ENCODE results near the gene NOS1AP. TPM values are rescaled to one million over a fixed set of nuclear protein-coding genes. Genes with fewer than 3 reads are reported as not detected.
A peak's percentile ranks its signal among the peaks of the same experiment; 100 is the strongest.
"Not testable (repeated sequence)": the region's sequence is repeated elsewhere in the genome, so short reads cannot be mapped to it uniquely, and the experiment has no call there.

NOS1AP gene
- total RNA-seq (2014; rRNA removed): 0.13 and 0.98 TPM in 2 replicates
- polyA plus RNA-seq (2012): 0.22 TPM

GRCh38 chr1:162069334-162070093 lies at the start of gene NOS1AP:
TSS of gene NOS1AP (plus strand) at chr1:162069691. CDS start at chr1:162070178, 487 bp downstream.
- peak; percentile 42 for DNase-seq (ENCODE audit: low read depth)

DNA sequence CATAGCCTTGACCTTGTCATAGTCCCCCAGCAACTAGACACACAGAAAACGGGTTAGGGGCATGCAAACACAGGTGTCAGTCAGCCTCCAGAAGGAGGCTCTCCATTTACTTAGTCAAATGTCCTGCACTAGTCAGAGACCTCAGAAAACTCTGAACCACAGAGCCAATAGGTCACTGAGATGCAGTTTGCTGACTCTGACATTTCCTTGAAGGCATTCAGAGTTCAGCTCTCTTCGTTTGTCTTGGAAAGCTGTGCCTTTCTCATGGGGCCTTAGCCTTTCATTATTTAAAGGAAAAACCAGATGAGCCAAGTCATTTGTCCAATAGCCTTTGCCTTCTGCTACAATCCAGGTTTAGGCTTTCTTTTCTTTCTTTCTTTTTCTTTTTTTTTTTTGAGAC lies 49.3 kb upstream of the NOS1AP start:
- DNase-seq (ENCODE audit: low read depth): peak; percentile 65

DNA sequence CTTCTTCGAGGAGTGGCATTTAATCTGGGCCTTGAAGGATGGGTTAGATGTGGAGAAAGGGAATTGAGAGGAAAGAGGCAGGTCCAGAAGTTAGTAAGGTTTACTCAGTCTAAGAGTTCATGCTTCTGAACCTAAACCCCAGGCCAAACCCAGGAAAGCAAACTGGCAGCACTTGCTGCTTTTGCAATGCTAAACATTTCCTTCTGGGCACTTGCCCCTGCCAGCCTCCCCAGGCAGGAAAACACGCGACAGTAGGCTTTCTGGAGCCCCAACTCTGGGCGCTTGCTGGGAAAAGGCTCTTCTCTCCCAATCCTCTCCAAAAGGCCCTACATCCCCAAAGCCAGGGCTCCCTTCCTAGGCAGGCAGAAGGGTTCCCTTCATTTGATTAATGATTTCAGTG lies 48.4 kb upstream of the NOS1AP start:
- DNase-seq (ENCODE audit: low read depth): no peak

DNA sequence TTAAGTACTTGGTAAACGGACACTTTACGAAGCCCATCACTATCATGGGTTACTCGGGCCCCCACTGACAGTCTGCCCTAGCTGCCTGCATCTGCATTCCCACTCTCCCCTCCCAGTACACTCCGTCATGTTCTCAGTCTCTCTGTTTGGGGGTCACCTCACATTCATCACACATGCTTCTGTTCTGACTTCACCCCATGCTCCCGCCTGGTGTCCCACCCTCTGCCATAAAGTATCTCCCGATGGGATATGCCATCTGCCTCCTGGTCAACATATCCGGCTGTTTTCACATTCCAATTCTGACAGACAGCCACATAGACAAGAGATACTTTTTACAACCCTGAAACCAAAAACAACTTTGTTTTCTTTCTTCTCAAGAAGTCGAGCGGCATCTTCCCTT lies 46.9 kb upstream of the NOS1AP start:
- peak; percentile 78 for DNase-seq (ENCODE audit: low read depth)

DNA sequence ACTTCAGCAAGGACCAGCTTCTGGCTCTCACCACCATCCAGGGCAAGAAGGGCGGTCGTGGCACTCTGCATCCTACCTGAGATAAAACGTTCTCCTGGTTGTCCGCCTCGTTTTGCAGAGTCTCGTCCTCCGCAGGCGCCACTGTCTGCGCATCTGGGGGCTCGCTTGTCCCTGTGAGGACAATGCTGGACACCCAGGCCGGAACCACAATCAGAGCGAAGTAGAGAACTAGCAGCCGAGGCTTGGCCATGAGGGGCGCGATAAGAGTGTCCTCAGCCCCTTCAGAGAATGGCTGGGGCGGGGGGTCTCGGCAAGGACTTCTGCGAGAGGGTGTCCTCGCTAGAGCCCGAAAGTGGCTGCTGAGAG lies 46.3 kb upstream of the NOS1AP start:
- DNase-seq (ENCODE audit: low read depth): no peak

DNA sequence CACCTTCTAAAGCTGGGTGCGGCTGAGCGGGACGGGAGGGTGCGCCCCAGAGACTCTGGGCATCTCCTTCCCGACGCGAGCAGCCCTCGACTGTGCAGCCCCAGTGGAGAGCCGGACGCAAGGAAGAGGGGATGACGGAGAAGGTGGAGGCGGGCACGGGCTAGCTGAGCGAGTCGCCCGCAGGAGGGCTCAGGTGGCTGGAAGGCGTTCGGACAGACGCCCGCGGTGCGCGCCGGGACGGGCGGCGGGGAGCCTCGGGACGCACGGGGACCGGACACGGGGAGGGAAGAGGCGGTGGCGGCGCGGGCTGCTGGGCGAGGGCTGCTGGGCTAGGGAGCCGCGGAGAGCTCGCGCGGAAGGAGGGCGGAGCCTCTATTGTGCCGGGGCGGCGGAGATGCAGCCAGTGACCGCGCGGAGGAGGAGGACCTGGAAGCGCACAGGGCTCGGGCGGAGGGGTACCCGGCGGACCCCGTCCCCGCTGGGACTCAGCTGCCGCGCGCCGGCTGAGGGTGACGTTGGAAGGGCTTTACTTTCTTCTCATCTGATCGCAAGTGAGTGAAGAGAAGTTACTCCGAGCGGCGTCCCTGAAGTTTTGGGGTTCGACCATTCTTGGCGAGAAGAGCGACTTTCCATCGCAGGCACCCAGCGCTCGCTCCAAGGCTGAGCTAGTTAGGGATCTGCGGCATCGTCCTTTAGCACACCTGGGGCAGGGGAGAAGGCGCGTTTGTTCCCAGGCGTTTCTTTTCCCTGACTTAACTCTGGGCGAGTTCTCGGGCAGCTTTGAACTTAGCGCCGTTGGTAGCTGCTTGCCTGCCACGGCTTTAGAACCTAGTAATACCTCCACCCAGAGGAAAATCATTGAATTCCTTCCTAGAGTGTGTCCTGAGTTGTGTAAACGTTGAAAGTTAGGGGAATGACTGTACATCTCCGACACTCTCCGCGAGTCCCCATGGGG lies 45.7 kb upstream of the NOS1AP start, which contains the start of gene OLFML2B:
TSS of gene OLFML2B (minus strand) at position 323 of the 955 bp plus-strand sequence. CDS start 439 bp downstream, outside the sequence.
- peak; percentile 91 for DNase-seq (ENCODE audit: low read depth)

- DNase-seq (ENCODE audit: low read depth): no peak
These were observed 44.0 kb upstream of the NOS1AP start for GRCh38 chr1:162025541-162025940.

DNA sequence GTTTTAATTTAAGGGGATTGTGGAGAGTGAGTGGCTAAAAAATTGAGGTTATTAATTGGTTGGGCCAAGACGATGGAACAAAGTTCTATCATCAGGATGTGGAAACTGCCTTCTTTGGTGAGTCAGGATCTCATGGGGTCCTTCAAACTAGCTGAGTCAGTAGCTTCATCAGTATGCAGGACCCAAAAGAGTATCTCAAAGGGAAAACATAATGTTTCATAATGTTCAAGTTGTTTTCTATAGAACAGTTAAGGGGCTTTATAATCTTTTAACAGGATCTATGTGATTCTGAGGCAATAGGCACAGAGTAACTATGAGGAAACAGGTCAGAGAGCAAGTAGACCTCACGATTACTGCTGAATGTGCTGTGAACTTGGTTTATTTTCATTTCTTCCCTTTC lies 42.6 kb upstream of the NOS1AP start:
- DNase-seq (ENCODE audit: low read depth): no peak

GRCh38 chr1:162028726-162029125 lies 40.8 kb upstream of the NOS1AP start:
- DNase-seq (ENCODE audit: low read depth): no peak

DNA sequence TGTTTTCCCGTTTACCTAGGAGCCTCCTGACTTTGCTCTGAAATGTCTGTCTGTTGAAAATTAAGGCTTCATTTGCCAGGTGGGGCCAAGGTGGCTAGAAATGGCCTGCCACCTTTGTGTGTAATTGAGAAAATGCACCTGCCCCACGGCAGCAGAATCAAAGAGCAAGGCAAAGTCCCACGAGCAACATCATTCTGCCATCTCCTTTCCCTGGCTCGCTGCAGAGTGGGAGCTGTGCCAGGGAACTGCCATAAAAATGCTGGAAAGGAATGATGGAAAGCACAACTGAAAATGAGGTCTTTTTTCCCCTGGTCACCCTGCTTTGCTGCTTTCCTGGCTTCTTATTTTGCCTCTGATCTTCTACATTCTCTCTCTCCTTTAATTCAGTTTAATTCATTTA lies 40.3 kb upstream of the NOS1AP start:
- DNase-seq (ENCODE audit: low read depth): no peak

GRCh38 chr1:162030759-162031280 lies 38.7 kb upstream of the NOS1AP start:
- DNase-seq (ENCODE audit: low read depth): no peak

GRCh38 chr1:162033428-162033827 lies 36.1 kb upstream of the NOS1AP start:
- peak; percentile 86 for DNase-seq (ENCODE audit: low read depth)

DNA sequence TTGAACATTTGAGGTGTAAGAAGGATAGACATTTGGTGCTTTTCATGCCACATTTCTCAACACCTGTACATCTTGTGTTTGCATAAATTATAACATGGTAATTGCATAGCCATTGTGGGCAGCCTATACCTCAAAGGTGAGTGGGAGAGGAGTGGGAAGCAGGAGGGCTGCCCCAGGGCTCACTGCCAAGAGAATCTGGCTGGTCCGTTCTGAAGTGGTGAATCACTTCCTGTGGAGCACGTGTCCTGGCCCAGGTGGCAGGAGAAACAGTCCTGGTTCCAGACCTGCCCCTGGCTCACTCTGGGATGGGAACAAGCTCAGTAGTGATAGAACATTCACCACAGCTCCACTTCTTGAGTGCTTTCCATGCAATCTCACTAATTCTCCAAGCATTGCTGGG lies 34.2 kb upstream of the NOS1AP start:
- DNase-seq (ENCODE audit: low read depth): no peak

- no peak for DNase-seq (ENCODE audit: low read depth)
These were observed 33.3 kb upstream of the NOS1AP start for GRCh38 chr1:162036163-162036562.

DNA sequence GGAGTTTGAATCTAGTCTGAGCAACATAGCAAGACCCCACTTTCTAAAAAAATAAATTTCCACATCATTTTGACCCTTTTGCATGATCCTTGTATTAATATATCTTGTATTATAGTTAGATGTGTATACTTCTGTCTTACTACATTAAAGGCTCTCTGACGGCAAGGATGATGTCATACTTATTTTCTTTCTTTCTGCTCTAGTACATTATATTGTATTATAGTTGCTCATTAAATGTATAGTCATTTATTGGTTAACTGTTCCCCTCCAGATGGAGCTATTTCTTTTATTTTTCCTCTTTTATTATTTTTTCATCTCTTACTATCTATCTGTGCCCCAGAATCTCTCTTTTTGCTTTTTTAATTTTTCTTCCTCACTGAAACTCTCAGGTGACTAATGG lies 30.9 kb upstream of the NOS1AP start:
- DNase-seq (ENCODE audit: low read depth): no peak

GRCh38 chr1:162040001-162040400 lies 29.5 kb upstream of the NOS1AP start:
- no peak for DNase-seq (ENCODE audit: low read depth)

DNA sequence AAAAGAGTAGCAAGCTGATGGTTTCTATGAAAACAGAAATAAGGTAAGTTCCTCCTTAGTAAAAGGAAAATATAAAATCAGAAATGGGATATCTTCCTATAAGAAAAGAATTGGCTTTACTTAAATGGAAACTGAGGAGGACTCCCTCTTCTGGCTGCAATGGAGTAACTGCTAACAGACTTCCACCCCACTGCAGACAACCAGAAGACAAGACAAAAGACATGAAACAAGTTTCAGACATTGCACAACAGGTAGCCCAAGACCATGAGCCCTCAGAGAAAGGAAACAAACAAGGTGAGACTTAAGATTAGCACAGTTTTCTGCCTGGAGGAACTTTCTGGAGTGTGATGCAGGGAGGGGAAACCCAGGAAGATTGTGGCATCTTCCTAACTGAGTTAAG lies 28.8 kb upstream of the NOS1AP start:
- DNase-seq (ENCODE audit: low read depth): no peak

GRCh38 chr1:162042361-162042760 lies 27.1 kb upstream of the NOS1AP start:
- no peak for DNase-seq (ENCODE audit: low read depth)

DNA sequence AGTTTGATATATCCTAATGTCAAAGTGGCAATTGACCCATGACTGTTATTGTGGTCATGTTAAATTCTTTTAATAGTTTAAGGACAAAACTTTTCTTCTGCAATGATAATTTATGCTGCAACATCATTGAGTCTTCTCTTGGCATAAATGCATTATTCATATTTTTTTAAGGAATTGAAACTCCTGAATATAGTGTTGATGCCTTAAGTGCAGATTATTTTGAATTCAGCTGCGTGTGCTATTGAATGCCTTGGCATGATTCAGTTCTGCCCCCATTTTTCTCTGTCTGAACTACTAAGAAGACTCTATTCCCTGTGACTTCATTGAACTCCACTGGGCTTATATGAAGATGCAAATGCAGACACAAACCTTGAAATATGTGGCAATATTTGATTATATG lies 22.6 kb upstream of the NOS1AP start:
- DNase-seq (ENCODE audit: low read depth): no peak

DNA sequence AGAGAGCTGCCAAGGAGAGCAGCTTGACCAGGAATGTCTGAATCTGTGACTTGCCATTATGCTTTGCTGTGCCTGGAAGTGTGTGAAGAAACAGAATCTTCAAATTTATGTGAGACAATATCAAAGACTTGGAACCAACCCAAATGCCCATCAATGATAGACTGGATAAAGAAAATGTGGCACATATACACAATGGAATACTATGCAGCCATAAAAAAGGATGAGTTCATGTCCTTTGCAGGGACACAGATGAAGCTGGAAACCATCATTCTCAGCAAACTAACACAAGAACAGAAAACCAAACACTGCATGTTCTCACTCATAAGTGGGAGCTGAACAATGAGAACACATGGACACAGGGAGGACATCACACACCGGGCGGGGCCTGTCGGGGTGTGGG lies 15.5 kb upstream of the NOS1AP start:
- DNase-seq (ENCODE audit: low read depth): not testable (repeated sequence)

DNA sequence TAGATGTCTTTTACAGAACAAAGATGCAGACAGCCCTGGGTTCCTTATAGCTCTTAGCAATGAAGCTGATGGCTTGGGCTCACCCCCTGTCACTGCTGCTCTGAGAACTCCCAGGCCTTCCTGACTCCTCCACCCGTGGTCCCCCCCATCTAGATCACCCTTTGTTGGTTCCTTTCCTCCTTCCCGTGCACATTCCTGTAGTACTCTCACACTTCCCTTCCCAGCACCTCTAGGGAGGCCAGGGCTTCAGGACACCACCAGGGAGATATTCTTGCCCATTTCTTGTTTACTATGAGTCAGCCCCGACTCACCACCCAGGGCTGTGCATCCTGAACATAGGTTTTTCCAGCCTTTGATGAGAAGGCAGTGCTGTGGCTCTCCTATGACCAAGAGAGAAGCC lies 14.4 kb upstream of the NOS1AP start:
- DNase-seq (ENCODE audit: low read depth): peak; percentile 86

GRCh38 chr1:162056043-162056442 lies 13.4 kb upstream of the NOS1AP start:
- DNase-seq (ENCODE audit: low read depth): peak; percentile 76

Measured in LHCN-M2 (cell line).